GM12873 (cell line): Measurements from ENCODE around the gene TMEM44.

Experiments
- TF ChIP-seq, protein P1 (sequence below): IDR thresholded peaks from 2 replicates; pipeline ENCODE4 v1.5.1; 2012; ENCODE audit warnings: low read depth, mild to moderate bottlenecking, moderate library complexity, low read length, control low read depth; ENCODE audit not compliant: insufficient read depth; ENCODE audit errors: missing control alignments

The TMEM44 gene

GRCh38 chr3:194608981-194609380 lies 24.2 kb downstream of the TMEM44 start:
- TF ChIP-seq, protein P1, sequence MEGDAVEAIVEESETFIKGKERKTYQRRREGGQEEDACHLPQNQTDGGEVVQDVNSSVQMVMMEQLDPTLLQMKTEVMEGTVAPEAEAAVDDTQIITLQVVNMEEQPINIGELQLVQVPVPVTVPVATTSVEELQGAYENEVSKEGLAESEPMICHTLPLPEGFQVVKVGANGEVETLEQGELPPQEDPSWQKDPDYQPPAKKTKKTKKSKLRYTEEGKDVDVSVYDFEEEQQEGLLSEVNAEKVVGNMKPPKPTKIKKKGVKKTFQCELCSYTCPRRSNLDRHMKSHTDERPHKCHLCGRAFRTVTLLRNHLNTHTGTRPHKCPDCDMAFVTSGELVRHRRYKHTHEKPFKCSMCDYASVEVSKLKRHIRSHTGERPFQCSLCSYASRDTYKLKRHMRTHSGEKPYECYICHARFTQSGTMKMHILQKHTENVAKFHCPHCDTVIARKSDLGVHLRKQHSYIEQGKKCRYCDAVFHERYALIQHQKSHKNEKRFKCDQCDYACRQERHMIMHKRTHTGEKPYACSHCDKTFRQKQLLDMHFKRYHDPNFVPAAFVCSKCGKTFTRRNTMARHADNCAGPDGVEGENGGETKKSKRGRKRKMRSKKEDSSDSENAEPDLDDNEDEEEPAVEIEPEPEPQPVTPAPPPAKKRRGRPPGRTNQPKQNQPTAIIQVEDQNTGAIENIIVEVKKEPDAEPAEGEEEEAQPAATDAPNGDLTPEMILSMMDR, result no peak

DNA sequence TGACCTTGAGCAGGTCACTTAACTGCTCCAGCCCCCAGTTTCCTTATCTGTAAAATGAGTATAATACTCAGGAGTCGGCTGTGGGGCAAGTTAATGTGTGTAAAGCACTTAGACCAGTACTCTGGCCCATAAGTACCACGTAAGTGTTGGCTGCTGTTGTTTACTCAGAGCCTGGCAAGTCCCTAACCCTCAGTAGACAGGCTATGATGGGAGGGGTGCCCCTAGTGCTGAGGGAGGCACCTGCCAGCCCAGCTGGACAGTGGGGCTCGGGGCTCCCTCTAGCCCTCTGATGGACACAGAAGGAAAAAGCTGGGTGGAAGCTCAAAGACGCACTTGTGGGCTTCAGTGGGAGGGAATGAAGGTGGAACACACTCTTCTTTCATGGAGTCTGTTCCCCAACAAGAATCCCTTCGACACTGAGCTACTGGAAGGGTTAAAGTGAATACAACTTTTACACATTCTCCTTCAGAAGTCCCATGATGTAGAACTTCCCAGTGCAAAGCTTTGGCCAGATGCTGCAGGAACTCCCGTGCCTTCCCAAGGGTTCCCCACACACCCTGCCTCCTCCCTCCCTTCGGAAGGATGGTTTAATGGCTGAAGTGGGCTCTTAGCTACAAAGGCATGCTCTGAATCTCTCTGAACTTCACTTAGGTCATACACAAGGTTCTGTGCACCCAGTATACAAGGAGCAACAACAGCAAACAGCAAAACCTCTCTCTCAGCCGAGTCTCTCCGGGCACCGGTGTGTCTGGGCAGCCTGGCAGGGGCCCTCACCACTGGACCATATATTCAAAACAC lies 25.4 kb downstream of the TMEM44 start:
- TF ChIP-seq, protein P1, result no peak

GRCh38 chr3:194606941-194607340 lies 26.3 kb downstream of the TMEM44 start:
- TF ChIP-seq, protein P1, result no peak

- TF ChIP-seq, protein P1, result no peak
Measured at GRCh38 chr3:194606163-194606562, 27.1 kb downstream of the TMEM44 start.

GRCh38 chr3:194604837-194605236 lies 28.4 kb downstream of the TMEM44 start:
- TF ChIP-seq, protein P1, result peak; percentile 32

DNA sequence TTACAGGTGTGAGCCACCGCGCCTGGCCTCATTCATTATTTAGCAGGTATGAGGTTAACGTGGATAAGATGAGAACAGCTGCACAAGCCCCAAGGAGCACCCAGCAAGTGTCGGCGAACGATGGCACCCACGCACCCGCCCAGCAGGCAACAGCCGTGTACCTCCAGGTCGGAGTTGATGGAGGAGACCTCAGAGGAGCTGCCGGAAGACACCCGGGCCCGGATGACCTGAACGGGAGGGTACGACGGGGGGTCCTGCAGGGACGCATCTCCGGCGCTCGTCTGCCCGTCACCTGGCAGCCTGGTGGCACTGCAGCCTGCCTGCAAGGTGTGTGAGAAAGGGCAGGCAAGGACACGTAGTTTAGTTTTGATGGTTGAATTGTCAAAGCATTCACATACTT lies 29.1 kb downstream of the TMEM44 start:
- TF ChIP-seq, protein P1, result no peak

DNA sequence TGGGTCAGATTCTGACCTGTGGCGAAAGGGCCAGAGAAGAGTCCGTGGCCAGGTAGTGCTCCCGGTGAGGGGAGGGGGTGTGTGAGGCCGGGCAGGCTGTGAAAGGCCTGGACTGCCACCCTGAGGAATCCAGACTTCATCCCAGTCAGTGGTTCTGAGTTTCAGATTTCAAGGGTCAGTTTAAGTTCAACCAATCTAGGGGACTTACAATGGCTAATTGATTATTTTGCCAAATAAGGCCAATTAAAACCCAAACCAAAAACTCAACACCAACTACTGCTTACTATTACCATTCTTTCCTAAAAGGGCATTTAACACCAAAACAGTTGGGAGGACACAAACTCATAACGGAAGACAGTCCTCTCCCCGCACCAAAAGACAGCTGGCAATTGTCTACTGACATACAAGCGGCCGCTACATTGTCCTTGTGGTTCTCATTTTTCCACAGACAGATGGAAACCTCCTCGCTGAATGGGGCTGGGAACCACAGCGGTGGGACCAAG lies 30.5 kb downstream of the TMEM44 start:
- TF ChIP-seq, protein P1, result no peak
